Heart left ventricle (tissue), 13 donors: Measurements from ENCODE around the gene AP1G1.

ENCODE experiments used
- CTCF ChIP-seq, 12 donors: fragments of 200-600 bp; sonication (generic) in 4 of 12; IDR thresholded peaks; one replicate each; pipeline versions ENCODE4 v1.5.0 to v1.8.0; 2018 to 2022; ENCODE audit warnings: antibody characterized with exemption in 12 of 12, mild to moderate bottlenecking in 5 of 12
- POLR2A ChIP-seq, 2 donors: fragments of 450-650 bp; IDR thresholded peaks; one replicate each; pipeline ENCODE4 v1.6.1; 2017; ENCODE audit warnings: antibody characterized with exemption in 2 of 2, mild to moderate bottlenecking in 2 of 2, moderate library complexity in 2 of 2
- donor health status: ischemic (EF 13 %, LVEDD 7.1; RV severe dilation, severe dysfunction).
- donor health status: DM: no; HTN: yes; CAD: no.
- donor health status: DM: no; HTN: no; CAD: no.
- donor health status: ischemic (EF 25% LVEDD 6.9; RV normal size, moderate dysfunction).
- donor health status: ischemic (EF 25% LVEDD 5.7; RV mildly dilated, moderate dysfunction).
- donor health status: ischemic (EF 35%, LVEDD 5.7; RV mildly dilated, moderate dysfunction).
- donor health status: nonischemic (EF 11% LVEDD 7.7; RV severe dilation, severe dysfunction).
- donor health status: DM: yes; HTN: yes; CAD: no.
- donor health status: PGD.
- donor health status: ischemic (EF 29% LVEDD 5.4; RV normal size, mild dysfunction).
- donor health status: nonischemic (EF 23%, LVEDD 6.1; RV moderate dilation, normal function).

GRCh38 chr16:71780521-71781089 lies 28.0 kb downstream of the AP1G1 start:
- no peak for TF ChIP-seq CTCF (IDR thresholded peaks at IDR 0.05)
- no peak for TF ChIP-seq POLR2A (IDR thresholded peaks at IDR 0.05)
